ENCODE measurements around the gene WASHC4.
A peak's percentile ranks its signal among the peaks of the same experiment; 100 is the strongest.
"Not testable (repeated sequence)": the region's sequence is repeated elsewhere in the genome, so short reads cannot be mapped to it uniquely, and the experiment has no call there.

WASHC4 gene

GRCh38 chr12:105092336-105092735, 15.2 kb upstream of the WASHC4 start:
- ATAC-seq (no peak), DNase-seq (no peak)

GRCh38 chr12:105095338-105095737, 12.2 kb upstream of the WASHC4 start:
- not testable (repeated sequence) for ATAC-seq

GRCh38 chr12:105099356-105099755, 8.2 kb upstream of the WASHC4 start:
- ATAC-seq (no peak), DNase-seq (no peak)

More at GRCh38 chr12:105095338-105095737, 12.2 kb upstream of the WASHC4 start:
- not testable (repeated sequence) for DNase-seq

DNA sequence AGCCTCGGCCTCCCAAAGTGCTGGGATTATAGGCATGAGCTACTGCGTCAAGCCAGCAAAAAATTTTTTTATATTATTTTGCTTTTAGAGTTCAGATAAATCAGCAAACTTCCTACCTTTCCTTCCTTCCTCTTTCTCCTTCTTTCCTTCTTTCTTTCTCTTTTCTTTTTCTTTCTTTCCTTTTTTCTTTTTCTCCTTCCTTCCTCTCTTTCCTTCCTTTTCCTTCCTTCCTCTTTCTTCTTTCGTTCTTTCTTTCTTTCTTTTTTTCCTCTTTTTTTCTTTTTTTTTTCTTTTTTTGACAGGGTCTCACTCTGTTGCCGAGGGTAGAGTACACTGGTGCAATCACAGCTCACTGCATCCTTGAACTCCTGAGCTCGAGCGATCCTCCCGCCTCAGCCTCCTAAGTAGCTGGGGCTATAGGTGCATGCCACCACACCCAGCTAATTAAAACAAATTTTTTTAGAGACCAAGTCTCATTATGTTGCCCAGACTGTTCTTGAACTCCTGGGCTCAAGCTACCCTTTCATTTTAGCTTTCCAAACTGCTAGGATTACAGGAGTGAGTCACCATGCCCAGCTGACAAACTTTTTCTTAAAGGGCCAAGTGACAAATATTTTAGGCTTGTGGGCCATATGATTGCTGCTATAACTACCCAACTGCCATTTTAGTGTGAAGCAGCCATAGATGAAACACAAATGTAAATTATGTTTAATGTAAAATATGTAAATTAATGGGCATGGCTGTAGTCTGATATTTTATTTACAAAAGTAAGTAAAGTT, 7.1 kb upstream of the WASHC4 start:
- no peak for ATAC-seq
- no peak for DNase-seq

DNA sequence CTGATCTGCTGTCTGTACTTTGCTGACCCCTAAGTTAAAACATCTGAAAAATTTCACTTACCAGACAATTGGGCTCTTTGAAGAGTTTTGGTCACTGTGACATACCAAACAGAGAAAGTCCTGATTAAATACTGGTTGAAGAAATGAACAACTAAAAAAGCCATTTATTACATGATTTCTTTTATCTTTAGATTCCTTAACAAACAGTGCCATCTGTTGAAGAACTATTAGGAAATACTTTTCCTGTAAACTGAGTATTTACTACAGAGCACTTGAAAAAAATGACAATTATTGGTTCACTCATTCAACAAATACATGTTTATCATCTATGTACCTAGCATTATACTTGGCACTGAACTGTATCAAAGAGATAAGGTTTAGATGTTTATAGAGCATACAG, 6.5 kb upstream of the WASHC4 start:
- no peak for ATAC-seq

GRCh38 chr12:105102673-105103072, 4.9 kb upstream of the WASHC4 start:
- DNase-seq, result no peak
- no peak for ATAC-seq

More for the DNA sequence above, 6.5 kb upstream of the WASHC4 start:
- no peak for DNase-seq

DNA sequence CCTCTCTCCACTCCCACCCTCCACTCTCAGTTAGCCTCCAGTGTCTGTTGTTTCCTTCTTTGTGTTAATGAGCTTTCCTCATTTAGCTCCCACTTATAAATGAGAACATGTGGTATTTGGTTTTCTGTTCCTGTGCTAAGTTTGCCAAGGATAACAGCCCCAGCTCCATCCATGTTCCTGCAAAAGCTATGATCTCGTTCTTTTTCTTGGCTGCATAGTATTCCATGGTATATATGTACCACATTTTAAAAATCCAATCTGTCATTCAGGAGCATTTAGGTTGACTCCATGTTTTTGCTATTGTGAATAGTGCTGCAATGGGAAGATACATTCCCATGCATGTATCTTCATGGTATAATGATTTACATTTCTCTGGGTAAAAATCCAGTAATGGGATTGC, 2.8 kb upstream of the WASHC4 start:
- no peak for DNase-seq
- no peak for ATAC-seq

DNA sequence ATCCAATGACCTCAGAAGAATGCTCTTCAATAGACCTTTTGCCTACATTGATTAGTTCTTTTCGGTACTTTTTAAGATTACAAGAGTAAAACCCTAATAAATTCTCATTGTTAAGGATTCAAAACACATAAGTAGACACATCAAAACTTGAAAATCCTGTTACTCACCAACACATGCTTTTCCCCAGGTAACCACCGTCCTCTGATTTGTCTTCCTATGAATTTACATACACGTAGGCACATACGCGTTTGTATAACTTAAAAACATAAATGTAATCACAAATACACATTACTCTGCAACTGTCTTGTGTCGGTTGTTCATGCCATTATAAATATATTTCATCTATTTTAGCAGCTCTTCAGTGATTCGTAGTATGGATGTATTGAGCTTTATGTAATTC, 910 bp upstream of the WASHC4 start:
- ATAC-seq, result no peak
- no peak for DNase-seq

- DNase-seq (no peak), ATAC-seq (peak; percentile 1)
Measured at GRCh38 chr12:105107171-105107493, 399 bp upstream of the WASHC4 start.

DNA sequence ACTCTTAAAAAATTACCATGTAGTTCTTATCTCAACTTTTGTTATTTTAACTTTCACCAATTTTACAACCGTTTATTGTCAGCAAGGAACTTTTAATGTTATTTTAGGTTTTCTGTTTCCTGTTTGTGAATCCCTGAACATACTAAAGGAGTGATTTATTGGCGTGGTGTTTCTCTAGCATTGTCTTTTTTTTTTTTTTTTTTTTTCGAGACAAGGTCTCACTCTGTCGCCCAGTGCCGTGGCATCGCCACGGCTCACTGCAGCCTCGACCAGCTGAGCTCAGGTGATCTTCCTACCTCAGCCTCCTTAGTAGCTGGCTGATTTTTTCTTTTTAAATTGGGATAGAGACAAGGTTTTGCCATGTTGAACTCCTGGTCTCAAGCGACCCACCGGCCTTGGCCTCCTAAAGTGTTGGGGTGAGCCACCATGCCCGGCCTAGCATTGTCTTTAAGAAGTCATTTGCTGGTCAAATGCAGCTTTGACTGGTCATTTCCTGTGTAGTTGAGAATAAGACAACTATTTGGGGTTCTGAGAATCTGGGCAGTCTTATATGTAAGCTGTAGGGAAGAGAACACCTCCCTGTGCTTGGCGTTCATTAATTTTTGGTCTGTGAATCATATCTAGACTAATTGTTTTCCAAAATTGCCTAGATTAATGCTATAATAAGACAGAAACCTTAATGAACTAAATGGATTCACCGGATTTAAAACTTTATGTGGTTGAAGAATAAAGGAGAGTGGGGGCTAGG, 2.1 kb downstream of the WASHC4 start:
- DNase-seq, result peak; percentile 10
- no peak for ATAC-seq

DNA sequence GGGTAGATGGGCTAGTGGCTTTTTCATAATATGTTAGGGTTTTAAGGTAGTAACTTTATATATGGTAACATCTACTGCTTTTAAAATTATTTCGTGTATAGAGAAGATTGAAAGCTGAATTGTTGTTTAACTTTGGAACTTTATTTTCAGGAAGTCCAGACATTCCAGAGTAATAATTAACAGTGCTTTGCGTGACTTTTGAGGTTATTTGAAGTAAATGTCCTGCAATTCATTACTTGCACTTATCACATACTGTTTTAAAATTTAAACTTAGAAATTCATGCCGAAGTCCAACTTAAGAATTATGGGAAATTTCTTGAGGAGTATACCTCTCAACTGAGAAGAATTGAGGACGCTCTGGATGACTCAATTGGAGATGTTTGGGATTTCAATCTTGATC, 3.3 kb downstream of the WASHC4 start:
- DNase-seq (no peak), ATAC-seq (no peak)

DNA sequence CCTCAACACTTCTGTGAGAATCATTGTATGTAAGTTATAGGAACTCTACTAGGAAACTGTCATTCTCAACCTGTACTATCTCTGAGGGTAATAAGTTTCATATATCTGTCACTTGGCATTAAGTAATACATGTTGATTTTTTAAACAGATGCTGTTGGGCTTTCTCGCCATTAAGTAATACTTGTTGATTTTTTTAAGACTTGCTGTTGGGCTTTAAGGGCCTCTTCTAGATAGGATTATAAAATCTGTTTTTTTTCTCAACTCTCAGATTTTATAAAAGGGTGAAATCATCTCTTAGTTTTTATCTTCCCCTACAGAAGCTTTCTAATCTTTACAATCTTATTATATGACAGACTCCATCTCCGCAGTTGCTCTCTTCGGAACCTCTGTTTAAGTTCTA, 5.6 kb downstream of the WASHC4 start:
- ATAC-seq (no peak), DNase-seq (no peak)

DNA sequence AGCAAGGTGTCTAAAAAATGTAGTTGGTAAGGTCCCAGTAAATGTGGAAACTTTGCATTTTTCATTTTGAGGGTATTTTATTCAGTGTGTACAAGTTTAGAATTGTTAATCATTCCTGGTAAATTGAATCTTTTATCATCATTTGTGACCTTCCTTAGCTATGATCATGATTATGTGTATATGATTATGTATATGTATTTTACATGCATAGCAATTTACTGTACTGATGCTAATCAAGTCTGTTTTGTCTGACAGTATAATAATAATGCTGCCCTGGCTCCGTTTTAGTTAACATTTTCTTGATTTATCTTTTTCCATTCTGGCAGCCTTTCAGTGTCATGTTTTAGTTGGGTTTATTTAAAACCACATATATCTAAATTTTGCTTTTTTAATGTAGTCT, 9.4 kb downstream of the WASHC4 start:
- no peak for DNase-seq
- ATAC-seq, result no peak

DNA sequence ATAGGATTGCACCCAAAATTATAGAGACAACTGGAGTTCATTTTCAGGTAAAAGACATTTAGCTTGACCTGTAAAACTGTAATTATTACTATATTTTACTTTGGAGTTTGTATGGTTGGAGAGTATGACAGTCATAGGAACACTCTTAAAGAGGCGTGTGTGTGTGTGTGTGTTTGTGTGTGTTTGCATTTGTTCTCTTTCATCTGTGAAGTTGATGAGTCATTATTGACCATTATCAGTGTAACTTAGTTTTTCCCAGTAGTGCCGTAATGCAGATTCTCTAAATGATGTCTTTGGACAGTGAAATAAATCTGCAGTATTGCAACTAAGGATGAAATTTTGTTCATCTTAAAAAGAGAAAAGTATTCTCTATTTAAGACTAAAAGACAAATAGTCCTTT, 13.0 kb downstream of the WASHC4 start:
- ATAC-seq (no peak), DNase-seq (no peak)

DNA sequence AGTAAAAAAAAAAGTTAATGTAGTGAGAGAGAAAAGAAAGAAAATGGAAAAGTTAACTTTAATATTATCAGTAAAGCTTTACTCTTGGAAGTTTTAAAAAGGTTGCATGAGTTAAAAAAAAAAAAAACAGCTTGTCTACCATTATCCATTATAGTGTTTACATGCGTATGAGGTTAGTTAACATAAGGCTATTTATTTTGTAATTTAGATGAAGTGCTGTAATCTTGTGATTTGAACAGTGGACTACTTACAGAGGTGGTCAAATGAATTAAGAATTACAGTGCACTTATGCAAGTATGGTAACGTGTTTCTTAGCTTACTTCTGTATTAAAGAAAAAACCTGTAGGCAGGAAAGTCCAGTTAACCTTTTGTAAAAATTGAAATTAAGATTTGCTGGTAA, 30.7 kb downstream of the WASHC4 start:
- no peak for ATAC-seq
- DNase-seq, result no peak

- ATAC-seq (no peak), DNase-seq (no peak)
Measured at GRCh38 chr12:105141320-105141922, 33.9 kb downstream of the WASHC4 start.

DNA sequence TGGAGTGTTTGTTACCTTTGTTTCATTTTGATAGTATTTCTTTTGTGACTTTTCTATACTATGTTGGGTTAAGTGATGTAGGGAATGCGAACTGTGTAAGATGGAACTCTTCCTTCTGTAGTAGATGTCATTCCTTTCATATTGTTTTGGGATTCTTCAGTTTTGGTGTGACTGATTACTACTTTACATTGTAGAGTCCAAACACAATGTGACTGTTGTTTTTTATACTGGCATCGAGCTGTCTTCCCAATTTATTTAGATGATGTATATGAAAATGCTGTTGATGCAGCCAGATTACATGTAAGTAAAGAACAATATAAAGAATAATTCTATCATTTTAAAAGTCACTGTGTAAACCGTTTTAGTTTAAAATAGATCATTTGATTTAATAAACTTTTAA, 34.7 kb downstream of the WASHC4 start:
- ATAC-seq (no peak), DNase-seq (no peak)

DNA sequence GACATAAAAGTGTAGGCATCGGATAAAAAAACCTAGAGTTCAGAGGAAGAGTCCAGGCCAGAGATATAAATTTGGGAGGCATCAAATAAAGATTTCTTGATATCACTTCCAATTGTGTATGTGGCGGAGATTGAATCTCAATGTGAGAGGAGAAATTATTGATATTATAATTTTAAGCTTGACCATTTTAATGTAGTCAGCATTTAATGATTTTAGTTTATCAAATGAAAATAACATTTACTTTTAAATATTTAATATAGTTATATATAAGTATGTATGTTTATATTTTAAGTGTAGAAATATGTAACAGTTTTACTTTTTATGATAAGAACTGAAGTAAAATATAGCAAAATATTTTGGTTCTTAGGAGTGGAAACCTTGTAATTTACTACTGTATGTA, 48.7 kb downstream of the WASHC4 start:
- no peak for ATAC-seq
- DNase-seq, result no peak

GRCh38 chr12:105157606-105158005, 50.1 kb downstream of the WASHC4 start:
- ATAC-seq, result no peak
- DNase-seq, result no peak

- ATAC-seq (no peak), DNase-seq (no peak)
Measured at GRCh38 chr12:105158876-105159275, 51.3 kb downstream of the WASHC4 start.

- no peak for ATAC-seq
- DNase-seq, result no peak
Measured at GRCh38 chr12:105162174-105162573, 54.6 kb downstream of the WASHC4 start.

DNA sequence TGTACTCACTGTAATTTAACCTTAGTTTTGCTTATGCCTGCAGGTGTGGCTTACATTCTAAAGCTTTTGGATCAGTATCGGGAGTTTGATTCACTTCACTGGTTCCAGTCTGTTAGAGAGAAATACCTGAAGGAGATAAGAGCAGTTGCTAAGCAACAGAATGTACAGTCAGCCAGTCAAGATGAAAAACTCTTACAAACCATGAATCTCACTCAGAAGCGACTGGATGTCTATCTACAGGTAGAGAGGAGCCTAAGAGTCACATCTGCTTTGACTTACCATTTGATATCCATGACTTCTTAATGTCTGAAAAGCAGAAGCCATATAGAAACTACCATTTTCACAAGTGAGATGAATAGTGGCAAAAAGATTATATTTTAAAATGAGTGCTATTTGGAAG, 56.5 kb downstream of the WASHC4 start:
- ATAC-seq (no peak), DNase-seq (no peak)

DNA sequence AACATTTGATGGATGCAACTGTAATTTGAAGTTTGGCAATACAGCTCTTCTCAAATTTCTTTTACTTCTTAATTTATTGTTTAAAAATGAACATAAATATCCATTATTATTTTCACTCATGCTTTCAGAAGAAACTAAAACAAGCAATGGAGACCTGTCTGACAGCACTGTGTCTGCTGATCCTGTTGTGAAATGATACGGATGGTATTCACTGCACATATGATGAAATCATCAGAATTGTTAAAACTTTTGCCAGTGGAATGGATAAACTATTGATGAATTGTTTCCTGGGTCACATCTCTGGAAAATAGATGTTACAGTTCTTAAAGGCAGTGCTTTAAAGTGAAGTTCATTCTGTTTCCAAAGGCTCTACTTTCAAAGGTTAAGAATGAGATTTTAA, 59.2 kb downstream of the WASHC4 start:
- DNase-seq (no peak), ATAC-seq (no peak)

DNA sequence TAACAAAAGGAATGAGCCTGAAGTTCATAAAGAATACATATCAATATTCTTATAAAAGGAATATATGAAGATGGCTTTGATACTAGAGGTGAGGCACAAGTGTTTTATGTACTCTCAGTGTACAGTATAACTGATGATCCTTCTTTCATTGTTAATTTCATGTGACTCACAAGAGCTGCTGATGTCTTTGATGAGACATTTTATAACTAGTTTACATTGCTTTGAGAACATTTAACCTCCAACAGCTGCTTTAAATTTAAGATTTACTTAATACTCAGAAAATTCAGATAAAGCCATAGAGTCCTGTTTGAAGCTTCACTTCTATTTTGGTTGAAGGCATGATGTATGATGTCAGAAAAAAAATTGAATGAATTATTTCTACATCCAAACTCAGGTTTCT, 59.8 kb downstream of the WASHC4 start:
- DNase-seq (no peak), ATAC-seq (no peak)
